Measurements from ENCODE around the gene CYP46A1. TPM values are rescaled to one million over a fixed set of nuclear protein-coding genes. Genes with fewer than 3 reads are reported as not detected.

Gene CYP46A1
- total RNA-seq, 1 donor from 2014 or later: 1.1 TPM

DNA sequence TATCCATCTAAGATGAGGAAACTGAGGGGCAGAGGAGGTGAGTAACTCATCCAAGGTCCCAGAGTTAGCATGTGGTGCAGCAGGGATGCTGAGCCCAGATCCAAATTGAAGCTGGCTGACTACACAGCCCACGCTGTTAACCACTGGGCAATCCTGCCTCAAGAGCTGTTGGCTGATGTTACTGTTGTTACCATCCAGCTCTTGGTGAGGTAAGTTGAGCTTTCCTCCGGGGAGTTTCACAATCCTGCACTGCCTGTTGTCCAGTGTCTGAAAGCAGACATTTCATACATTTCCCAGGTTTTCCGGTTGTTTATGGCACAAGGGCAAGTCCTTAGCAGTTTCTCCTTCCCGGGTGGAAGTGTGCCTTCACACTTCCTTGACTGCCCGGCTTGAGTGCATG, 14.5 kb downstream of the CYP46A1 start:
- Histone ChIP-seq H3K27me3 (no peaks in the 10 kb centered on the region), H3K9me3 (ENCODE audit: low read depth) (peaks cover 3% of the 10 kb centered on the region), H3F3A (ENCODE audit: low read depth) (no peaks in the 10 kb centered on the region), H4K20me1 (ENCODE audit: low read depth) (no peaks in the 10 kb centered on the region), H3K27ac (no peak overlapping the region), H3K4me3 (no peak overlapping the region), H3K36me3 (peaks cover 9% of the 10 kb centered on the region), H2AFZ (replicated peaks) (no peak overlapping the region), H3K4me2 (no peak overlapping the region), H3K79me2 (ENCODE audit: low read depth) (no peaks in the 10 kb centered on the region), H3K4me1 (peaks cover 6% of the 10 kb centered on the region), H3K9ac (no peak overlapping the region)
- peaks cover 8% of the 10 kb centered on the region for H3K4me1 Mint-ChIP-seq
- H3K4me3 Mint-ChIP-seq: no peak overlapping the region
- peaks cover 26% of the 10 kb centered on the region for H3K9me3 Mint-ChIP-seq
- TF ChIP-seq EZH2 (IDR thresholded peaks at IDR 0.05) (no peak), EZH2phosphoT487 (IDR thresholded peaks at IDR 0.05) (no peak)
- TF ChIP-seq, protein P1, sequence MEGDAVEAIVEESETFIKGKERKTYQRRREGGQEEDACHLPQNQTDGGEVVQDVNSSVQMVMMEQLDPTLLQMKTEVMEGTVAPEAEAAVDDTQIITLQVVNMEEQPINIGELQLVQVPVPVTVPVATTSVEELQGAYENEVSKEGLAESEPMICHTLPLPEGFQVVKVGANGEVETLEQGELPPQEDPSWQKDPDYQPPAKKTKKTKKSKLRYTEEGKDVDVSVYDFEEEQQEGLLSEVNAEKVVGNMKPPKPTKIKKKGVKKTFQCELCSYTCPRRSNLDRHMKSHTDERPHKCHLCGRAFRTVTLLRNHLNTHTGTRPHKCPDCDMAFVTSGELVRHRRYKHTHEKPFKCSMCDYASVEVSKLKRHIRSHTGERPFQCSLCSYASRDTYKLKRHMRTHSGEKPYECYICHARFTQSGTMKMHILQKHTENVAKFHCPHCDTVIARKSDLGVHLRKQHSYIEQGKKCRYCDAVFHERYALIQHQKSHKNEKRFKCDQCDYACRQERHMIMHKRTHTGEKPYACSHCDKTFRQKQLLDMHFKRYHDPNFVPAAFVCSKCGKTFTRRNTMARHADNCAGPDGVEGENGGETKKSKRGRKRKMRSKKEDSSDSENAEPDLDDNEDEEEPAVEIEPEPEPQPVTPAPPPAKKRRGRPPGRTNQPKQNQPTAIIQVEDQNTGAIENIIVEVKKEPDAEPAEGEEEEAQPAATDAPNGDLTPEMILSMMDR (IDR thresholded peaks at IDR 0.05): no peak
- no peak for DNase-seq (ENCODE audit: low spot score)
- no peak overlapping the region for H3K27ac Mint-ChIP-seq
- peaks cover 30% of the 10 kb centered on the region for H3K36me3 Mint-ChIP-seq
- H3K27me3 Mint-ChIP-seq (ENCODE audit: insufficient read depth, low read depth): peaks cover 7% of the 10 kb centered on the region

DNA sequence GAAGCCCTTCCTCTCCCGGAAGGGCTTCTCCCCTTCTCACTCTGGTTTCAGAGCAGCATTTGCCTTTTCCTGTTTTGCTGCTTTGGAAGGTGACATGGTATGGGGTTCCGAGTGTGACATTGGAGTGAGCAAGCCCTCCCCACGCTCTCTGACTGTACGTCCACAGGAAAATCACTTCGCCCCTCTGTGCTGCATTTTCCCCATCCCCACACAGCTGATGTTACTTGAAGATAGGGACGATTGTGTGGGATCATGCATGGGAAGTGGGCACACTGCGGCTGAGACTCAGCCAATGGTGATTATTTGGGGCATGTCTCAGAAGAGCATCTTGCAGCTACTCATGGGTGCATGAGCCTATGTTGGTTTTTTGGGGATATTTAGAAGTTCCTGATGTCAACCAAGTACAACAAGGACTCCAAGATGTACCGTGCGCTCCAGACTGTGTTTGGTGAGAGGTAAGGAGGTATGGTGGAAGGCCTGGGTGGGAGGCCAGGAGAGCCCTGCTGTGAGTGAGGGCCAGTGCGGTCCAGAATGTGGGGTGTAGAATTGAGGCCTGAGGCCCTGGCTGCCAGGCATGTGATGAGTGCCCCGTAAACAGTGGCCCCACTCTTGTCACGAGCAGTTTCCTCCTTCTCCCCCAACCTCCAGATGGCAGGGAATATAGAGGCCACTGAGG, 15.1 kb downstream of the CYP46A1 start:
- Histone ChIP-seq H4K20me1 (ENCODE audit: low read depth) (no peaks in the 10 kb centered on the region), H3K9ac (no peak overlapping the region), H3K36me3 (peaks cover 9% of the 10 kb centered on the region), H3K27ac (no peak overlapping the region), H3F3A (ENCODE audit: low read depth) (no peaks in the 10 kb centered on the region), H2AFZ (replicated peaks) (no peak overlapping the region), H3K27me3 (no peaks in the 10 kb centered on the region), H3K4me2 (no peak overlapping the region), H3K79me2 (ENCODE audit: low read depth) (no peaks in the 10 kb centered on the region), H3K4me3 (no peak overlapping the region), H3K9me3 (ENCODE audit: low read depth) (peaks cover 3% of the 10 kb centered on the region), H3K4me1 (peaks cover 6% of the 10 kb centered on the region)
- Mint-ChIP-seq H3K4me1 (peaks cover 8% of the 10 kb centered on the region), H3K27me3 (ENCODE audit: insufficient read depth, low read depth) (peaks cover 5% of the 10 kb centered on the region), H3K4me3 (no peak overlapping the region), H3K9me3 (peaks cover 29% of the 10 kb centered on the region), H3K27ac (no peak overlapping the region), H3K36me3 (peaks cover 33% of the 10 kb centered on the region)
- DNase-seq (ENCODE audit: low spot score): no peak
- TF ChIP-seq EZH2phosphoT487 (IDR thresholded peaks at IDR 0.05): no peak
- TF ChIP-seq, protein P1 (IDR thresholded peaks at IDR 0.05): no peak
- no peak for TF ChIP-seq EZH2 (IDR thresholded peaks at IDR 0.05)

DNA sequence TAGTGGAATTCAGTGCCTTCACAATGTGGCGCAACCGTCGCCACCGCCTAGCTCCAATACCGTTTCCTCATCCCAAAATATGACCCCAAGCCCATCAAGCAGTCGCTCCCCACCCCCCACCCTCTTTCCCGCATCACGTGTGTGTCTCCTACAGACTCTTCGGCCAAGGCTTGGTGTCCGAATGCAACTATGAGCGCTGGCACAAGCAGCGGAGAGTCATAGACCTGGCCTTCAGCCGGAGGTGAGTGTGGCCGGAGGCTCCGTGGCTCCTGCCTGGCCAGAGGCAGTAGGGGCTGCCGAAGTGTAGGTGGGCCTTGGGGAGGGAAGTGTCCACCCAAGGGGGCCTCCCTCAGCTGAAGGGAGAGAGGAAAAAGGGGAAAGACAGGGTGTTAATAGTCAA, 15.8 kb downstream of the CYP46A1 start:
- Histone ChIP-seq H3K36me3 (peaks cover 9% of the 10 kb centered on the region), H3K4me3 (no peak overlapping the region), H2AFZ (replicated peaks) (no peak overlapping the region), H3K79me2 (ENCODE audit: low read depth) (no peaks in the 10 kb centered on the region), H4K20me1 (ENCODE audit: low read depth) (no peaks in the 10 kb centered on the region), H3K27ac (no peak overlapping the region), H3K27me3 (no peaks in the 10 kb centered on the region), H3K9me3 (ENCODE audit: low read depth) (peaks cover 7% of the 10 kb centered on the region), H3K9ac (no peak overlapping the region), H3K4me2 (no peak overlapping the region), H3F3A (ENCODE audit: low read depth) (no peaks in the 10 kb centered on the region), H3K4me1 (peaks cover 6% of the 10 kb centered on the region)
- Mint-ChIP-seq H3K4me1 (peaks cover 8% of the 10 kb centered on the region), H3K4me3 (no peak overlapping the region), H3K36me3 (peaks cover 37% of the 10 kb centered on the region), H3K27ac (no peak overlapping the region), H3K27me3 (ENCODE audit: insufficient read depth, low read depth) (peaks cover 5% of the 10 kb centered on the region), H3K9me3 (peaks cover 35% of the 10 kb centered on the region)
- no peak for DNase-seq (ENCODE audit: low spot score)
- TF ChIP-seq EZH2 (IDR thresholded peaks at IDR 0.05) (no peak), EZH2phosphoT487 (IDR thresholded peaks at IDR 0.05) (no peak)
- TF ChIP-seq, protein P1 (IDR thresholded peaks at IDR 0.05): no peak

Measured in neural progenitor cell (in vitro differentiated cells).